Measurements from ENCODE around the gene RAB6B.

RAB6B gene

GRCh38 chr3:133880886-133881455, 14.7 kb downstream of the RAB6B start:
- no peak overlapping the region for H3K4me3 ChIP-seq (ENCODE audit: low read depth in 1 of 5, low read length in 5 of 5)
- H3K9me3 ChIP-seq (ENCODE audit: control insufficient read depth in 5 of 5, low read length in 5 of 5): peaks cover 0 to 7% (median 5%) of the 10 kb centered on the region in 5 donors
- H3K27me3 ChIP-seq (ENCODE audit: control insufficient read depth in 5 of 5, insufficient read depth in 4 of 5, low read length in 5 of 5): no peaks in the 10 kb centered on the region
- no peaks in the 10 kb centered on the region for H3K36me3 ChIP-seq (ENCODE audit: control insufficient read depth in 5 of 5, insufficient read depth in 5 of 5, low read length in 5 of 5)
- no peak overlapping the region for H3K27ac ChIP-seq (ENCODE audit: low read depth, low read length)
- H3K9ac ChIP-seq (ENCODE audit: low read length in 5 of 5): no peak overlapping the region
- peaks cover 4 to 15% (median 11%) of the 10 kb centered on the region in 5 donors for H3K4me1 ChIP-seq (ENCODE audit: control insufficient read depth in 5 of 5, insufficient read depth in 5 of 5, low read length in 5 of 5)

DNA sequence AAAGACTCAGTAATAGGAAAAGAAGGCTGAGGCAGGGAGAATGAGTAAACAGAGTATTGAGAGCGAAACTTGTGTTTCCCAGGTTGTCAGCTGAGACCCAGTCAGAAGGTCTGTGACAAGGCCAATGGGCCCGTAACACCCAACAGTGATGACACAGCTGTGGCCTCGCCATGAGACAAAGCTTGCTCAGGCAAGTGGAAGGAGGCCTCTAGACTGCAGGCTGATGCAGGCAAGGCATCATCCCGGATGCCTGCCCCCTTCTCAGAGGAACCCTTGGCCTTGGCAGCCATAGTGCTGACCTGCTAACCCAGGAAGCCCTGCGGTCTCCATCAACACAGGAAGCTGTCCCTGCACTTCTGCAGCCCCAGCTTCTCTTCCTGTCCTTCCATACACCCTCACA, 15.4 kb downstream of the RAB6B start:
- Histone ChIP-seq H3K4me1 (ENCODE audit: control insufficient read depth in 5 of 5, insufficient read depth in 5 of 5, low read length in 5 of 5) (peaks cover 3 to 15% (median 11%) of the 10 kb centered on the region in 5 donors), H3K27ac (ENCODE audit: low read depth, low read length) (no peak overlapping the region), H3K4me3 (ENCODE audit: low read depth in 1 of 5, low read length in 5 of 5) (no peak overlapping the region), H3K36me3 (ENCODE audit: control insufficient read depth in 5 of 5, insufficient read depth in 5 of 5, low read length in 5 of 5) (no peaks in the 10 kb centered on the region), H3K9me3 (ENCODE audit: control insufficient read depth in 5 of 5, low read length in 5 of 5) (peaks cover 0 to 7% (median 5%) of the 10 kb centered on the region in 5 donors), H3K27me3 (ENCODE audit: control insufficient read depth in 5 of 5, insufficient read depth in 4 of 5, low read length in 5 of 5) (no peaks in the 10 kb centered on the region), H3K9ac (ENCODE audit: low read length in 5 of 5) (no peak overlapping the region)

- Histone ChIP-seq H3K9ac (ENCODE audit: low read length in 5 of 5) (no peak overlapping the region), H3K36me3 (ENCODE audit: control insufficient read depth in 5 of 5, insufficient read depth in 5 of 5, low read length in 5 of 5) (no peaks in the 10 kb centered on the region), H3K4me3 (ENCODE audit: low read depth in 1 of 5, low read length in 5 of 5) (no peak overlapping the region), H3K9me3 (ENCODE audit: control insufficient read depth in 5 of 5, low read length in 5 of 5) (peaks cover 0 to 7% (median 5%) of the 10 kb centered on the region in 5 donors), H3K27me3 (ENCODE audit: control insufficient read depth in 5 of 5, insufficient read depth in 4 of 5, low read length in 5 of 5) (no peaks in the 10 kb centered on the region), H3K4me1 (ENCODE audit: control insufficient read depth in 5 of 5, insufficient read depth in 5 of 5, low read length in 5 of 5) (peaks cover 0 to 7% (median 5%) of the 10 kb centered on the region in 5 donors), H3K27ac (ENCODE audit: low read depth, low read length) (no peak overlapping the region)
Observed at GRCh38 chr3:133878518-133878917, 17.2 kb downstream of the RAB6B start.

DNA sequence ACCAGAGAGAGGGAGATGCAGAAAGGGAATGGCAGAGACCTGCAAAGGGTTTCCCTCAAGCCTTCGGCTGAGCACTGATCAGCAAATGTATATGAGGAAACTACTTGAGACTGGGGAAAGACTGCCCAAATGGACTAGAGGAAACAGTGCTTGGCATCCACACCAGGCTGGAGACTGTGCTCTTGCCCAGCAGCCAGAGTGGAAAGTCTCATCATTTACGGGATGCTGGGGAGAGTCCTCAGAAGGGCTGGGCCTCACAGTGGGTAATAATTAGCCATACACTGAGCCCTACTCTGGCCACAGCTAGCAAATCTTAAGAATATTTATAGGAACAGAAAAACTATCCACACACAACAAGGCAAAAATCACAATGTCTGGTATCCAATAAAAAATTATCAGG, 18.5 kb downstream of the RAB6B start:
- no peak overlapping the region for H3K9ac ChIP-seq (ENCODE audit: low read length in 5 of 5)
- H3K4me1 ChIP-seq (ENCODE audit: control insufficient read depth in 5 of 5, insufficient read depth in 5 of 5, low read length in 5 of 5): no peaks in the 10 kb centered on the region
- H3K36me3 ChIP-seq (ENCODE audit: control insufficient read depth in 5 of 5, insufficient read depth in 5 of 5, low read length in 5 of 5): no peaks in the 10 kb centered on the region
- H3K4me3 ChIP-seq (ENCODE audit: low read depth in 1 of 5, low read length in 5 of 5): no peak overlapping the region
- peaks cover 0 to 7% (median 5%) of the 10 kb centered on the region in 5 donors for H3K9me3 ChIP-seq (ENCODE audit: control insufficient read depth in 5 of 5, low read length in 5 of 5)
- H3K27me3 ChIP-seq (ENCODE audit: control insufficient read depth in 5 of 5, insufficient read depth in 4 of 5, low read length in 5 of 5): no peaks in the 10 kb centered on the region
- no peak overlapping the region for H3K27ac ChIP-seq (ENCODE audit: low read depth, low read length)

- no peaks in the 10 kb centered on the region for H3K36me3 ChIP-seq (ENCODE audit: control insufficient read depth in 5 of 5, insufficient read depth in 5 of 5, low read length in 5 of 5)
- no peaks in the 10 kb centered on the region for H3K27me3 ChIP-seq (ENCODE audit: control insufficient read depth in 5 of 5, insufficient read depth in 4 of 5, low read length in 5 of 5)
- peaks cover 0 to 7% (median 5%) of the 10 kb centered on the region in 5 donors for H3K9me3 ChIP-seq (ENCODE audit: control insufficient read depth in 5 of 5, low read length in 5 of 5)
- no peak overlapping the region for H3K4me3 ChIP-seq (ENCODE audit: low read depth in 1 of 5, low read length in 5 of 5)
- H3K27ac ChIP-seq (ENCODE audit: low read depth, low read length): no peak overlapping the region
- no peak overlapping the region for H3K9ac ChIP-seq (ENCODE audit: low read length in 5 of 5)
- H3K4me1 ChIP-seq (ENCODE audit: control insufficient read depth in 5 of 5, insufficient read depth in 5 of 5, low read length in 5 of 5): no peaks in the 10 kb centered on the region
Observed at GRCh38 chr3:133874761-133875438, 20.8 kb downstream of the RAB6B start.

- H3K4me1 ChIP-seq (ENCODE audit: control insufficient read depth in 5 of 5, insufficient read depth in 5 of 5, low read length in 5 of 5): no peaks in the 10 kb centered on the region
- H3K27ac ChIP-seq (ENCODE audit: low read depth, low read length): no peak overlapping the region
- H3K9me3 ChIP-seq (ENCODE audit: control insufficient read depth in 5 of 5, low read length in 5 of 5): peaks cover 0 to 8% (median 5%) of the 10 kb centered on the region in 5 donors
- H3K4me3 ChIP-seq (ENCODE audit: low read depth in 1 of 5, low read length in 5 of 5): no peak overlapping the region
- H3K27me3 ChIP-seq (ENCODE audit: control insufficient read depth in 5 of 5, insufficient read depth in 4 of 5, low read length in 5 of 5): no peaks in the 10 kb centered on the region
- H3K9ac ChIP-seq (ENCODE audit: low read length in 5 of 5): no peak overlapping the region
- H3K36me3 ChIP-seq (ENCODE audit: control insufficient read depth in 5 of 5, insufficient read depth in 5 of 5, low read length in 5 of 5): no peaks in the 10 kb centered on the region
Observed at GRCh38 chr3:133874344-133874743, 21.3 kb downstream of the RAB6B start.

- Histone ChIP-seq H3K27me3 (ENCODE audit: control insufficient read depth in 5 of 5, insufficient read depth in 4 of 5, low read length in 5 of 5) (no peaks in the 10 kb centered on the region), H3K9me3 (ENCODE audit: control insufficient read depth in 5 of 5, low read length in 5 of 5) (peaks cover 0 to 5% (median 3%) of the 10 kb centered on the region in 5 donors), H3K9ac (ENCODE audit: low read length in 5 of 5) (no peak overlapping the region), H3K4me3 (ENCODE audit: low read depth in 1 of 5, low read length in 5 of 5) (no peak overlapping the region), H3K27ac (ENCODE audit: low read depth, low read length) (no peak overlapping the region), H3K36me3 (ENCODE audit: control insufficient read depth in 5 of 5, insufficient read depth in 5 of 5, low read length in 5 of 5) (no peaks in the 10 kb centered on the region), H3K4me1 (ENCODE audit: control insufficient read depth in 5 of 5, insufficient read depth in 5 of 5, low read length in 5 of 5) (no peaks in the 10 kb centered on the region)
Observed at GRCh38 chr3:133872781-133873180, 22.9 kb downstream of the RAB6B start.

DNA sequence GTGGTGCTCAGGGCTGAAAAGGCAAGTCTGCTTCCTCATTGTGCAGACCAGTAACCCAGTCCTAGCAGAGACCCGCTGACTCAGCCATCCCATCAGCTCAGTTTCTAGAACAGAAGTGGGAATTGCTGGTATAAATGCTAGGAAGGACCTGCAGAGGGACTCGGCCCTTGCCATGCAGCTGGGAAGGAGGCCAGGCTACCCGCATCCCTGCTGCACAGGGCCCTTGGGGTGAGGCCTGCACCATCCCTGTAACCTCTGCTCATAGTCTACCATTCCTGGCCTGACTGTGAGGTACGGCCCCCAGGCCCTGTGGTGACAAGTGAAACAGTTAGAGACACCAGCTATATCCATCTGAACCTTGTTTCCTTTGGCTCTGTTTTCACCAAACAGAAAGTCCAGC, 23.5 kb downstream of the RAB6B start:
- Histone ChIP-seq H3K27ac (ENCODE audit: low read depth, low read length) (no peak overlapping the region), H3K36me3 (ENCODE audit: control insufficient read depth in 5 of 5, insufficient read depth in 5 of 5, low read length in 5 of 5) (no peaks in the 10 kb centered on the region), H3K4me3 (ENCODE audit: low read depth in 1 of 5, low read length in 5 of 5) (no peak overlapping the region), H3K9ac (ENCODE audit: low read length in 5 of 5) (no peak overlapping the region), H3K4me1 (ENCODE audit: control insufficient read depth in 5 of 5, insufficient read depth in 5 of 5, low read length in 5 of 5) (no peaks in the 10 kb centered on the region), H3K9me3 (ENCODE audit: control insufficient read depth in 5 of 5, low read length in 5 of 5) (peaks cover 0 to 5% (median 3%) of the 10 kb centered on the region in 5 donors), H3K27me3 (ENCODE audit: control insufficient read depth in 5 of 5, insufficient read depth in 4 of 5, low read length in 5 of 5) (no peaks in the 10 kb centered on the region)

DNA sequence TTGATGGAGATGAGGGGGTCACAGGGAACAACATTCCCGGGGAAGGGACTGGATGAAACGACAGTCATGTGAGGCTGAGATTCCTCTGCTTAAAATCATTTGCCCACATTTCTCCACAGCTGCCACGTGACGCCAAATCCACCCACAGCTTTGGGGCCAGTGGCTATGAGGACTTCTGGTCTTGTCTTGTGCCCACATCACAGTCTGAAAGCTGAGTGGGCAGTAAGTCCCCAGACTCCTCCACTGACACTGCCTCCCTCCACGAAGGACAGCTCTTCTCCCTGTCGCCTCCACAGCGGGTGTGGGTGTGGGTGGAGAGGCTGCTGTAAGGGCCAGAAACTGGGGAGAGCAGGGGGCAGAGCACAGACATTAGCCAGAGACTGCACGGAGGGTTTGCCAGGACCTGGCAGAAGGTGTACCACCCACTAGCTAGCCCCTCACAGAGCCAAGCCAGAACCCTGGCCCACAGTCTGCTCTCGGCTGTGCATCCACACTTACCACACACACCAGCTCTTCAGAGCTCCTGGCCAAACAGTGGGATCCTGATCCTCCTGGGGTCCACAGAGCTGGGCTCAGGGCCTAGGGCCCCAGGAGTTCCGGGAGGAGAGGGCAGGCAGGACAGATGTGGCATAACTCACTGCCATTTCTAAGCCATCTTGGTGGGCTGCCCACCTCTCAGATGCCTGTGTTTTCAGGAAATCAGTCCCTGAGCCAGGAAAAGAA, 24.2 kb downstream of the RAB6B start:
- H3K27me3 ChIP-seq (ENCODE audit: control insufficient read depth in 5 of 5, insufficient read depth in 4 of 5, low read length in 5 of 5): no peaks in the 10 kb centered on the region
- no peaks in the 10 kb centered on the region for H3K36me3 ChIP-seq (ENCODE audit: control insufficient read depth in 5 of 5, insufficient read depth in 5 of 5, low read length in 5 of 5)
- no peaks in the 10 kb centered on the region for H3K4me1 ChIP-seq (ENCODE audit: control insufficient read depth in 5 of 5, insufficient read depth in 5 of 5, low read length in 5 of 5)
- H3K27ac ChIP-seq (ENCODE audit: low read depth, low read length): no peak overlapping the region
- no peak overlapping the region for H3K9ac ChIP-seq (ENCODE audit: low read length in 5 of 5)
- no peak overlapping the region for H3K4me3 ChIP-seq (ENCODE audit: low read depth in 1 of 5, low read length in 5 of 5)
- H3K9me3 ChIP-seq (ENCODE audit: control insufficient read depth in 5 of 5, low read length in 5 of 5): peaks cover 0 to 5% (median 3%) of the 10 kb centered on the region in 5 donors

- H3K27me3 ChIP-seq (ENCODE audit: control insufficient read depth in 5 of 5, insufficient read depth in 4 of 5, low read length in 5 of 5): no peaks in the 10 kb centered on the region
- no peaks in the 10 kb centered on the region for H3K36me3 ChIP-seq (ENCODE audit: control insufficient read depth in 5 of 5, insufficient read depth in 5 of 5, low read length in 5 of 5)
- no peak overlapping the region for H3K4me3 ChIP-seq (ENCODE audit: low read depth in 1 of 5, low read length in 5 of 5)
- no peak overlapping the region for H3K9ac ChIP-seq (ENCODE audit: low read length in 5 of 5)
- H3K4me1 ChIP-seq (ENCODE audit: control insufficient read depth in 5 of 5, insufficient read depth in 5 of 5, low read length in 5 of 5): no peaks in the 10 kb centered on the region
- H3K9me3 ChIP-seq (ENCODE audit: control insufficient read depth in 5 of 5, low read length in 5 of 5): peaks cover 0 to 5% (median 3%) of the 10 kb centered on the region in 5 donors
- H3K27ac ChIP-seq (ENCODE audit: low read depth, low read length): no peak overlapping the region
Observed at GRCh38 chr3:133870822-133871221, 24.9 kb downstream of the RAB6B start.
